RCC 7860 (cell line): ENCODE data around the gene SPIC.
"Not testable (repeated sequence)": the region's sequence is repeated elsewhere in the genome, so short reads cannot be mapped to it uniquely, and the experiment has no call there.

Source experiments
- DNase-seq: peaks from one replicate; pipeline ENCODE4 v3.0.0-alpha.2; 2015; ENCODE audit warnings: low spot score
- FAIRE-seq: peaks from 2 replicates; lab custom pipeline; 2012; peaks lifted over from hg19 to GRCh38; lab: Jason Lieb, UNC

The SPIC gene

DNA sequence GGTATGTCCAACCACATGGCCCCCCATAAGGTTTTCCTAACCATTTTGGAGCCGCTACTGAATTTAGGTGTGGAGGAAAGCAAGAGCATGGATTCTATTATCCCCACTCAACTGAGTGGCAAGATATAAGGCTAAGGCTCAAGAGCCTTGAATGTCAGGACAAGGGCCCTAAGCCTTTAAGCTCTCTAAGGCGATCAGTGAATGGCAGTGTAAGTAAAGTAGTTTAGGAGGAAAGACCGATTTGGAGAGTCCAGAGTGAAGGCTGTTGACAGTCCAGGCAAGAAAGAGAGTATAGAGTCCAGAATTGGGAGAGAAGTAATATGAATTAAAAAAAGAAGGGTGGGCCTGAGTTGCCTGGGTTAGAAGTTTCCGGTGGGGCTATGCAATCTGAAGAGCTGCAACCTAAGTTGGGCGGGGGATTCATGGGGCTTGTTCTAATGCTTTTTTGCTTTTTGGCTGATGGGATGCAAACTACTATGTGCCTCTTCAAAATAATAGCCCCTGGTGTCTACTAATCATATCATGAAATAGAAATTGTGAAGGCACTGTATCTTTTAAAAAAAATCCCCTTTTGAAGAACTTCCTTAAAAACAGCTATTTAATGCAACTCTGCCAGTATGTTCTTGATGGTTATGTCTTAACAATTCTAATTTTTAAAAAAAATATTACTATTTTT lies at the start of gene SPIC:
Gene SPIC (plus strand): TSS at position 626 of the 676 bp plus-strand sequence. CDS start 1,569 bp downstream, outside the sequence.
- FAIRE-seq (no peak), DNase-seq (no peak)

DNA sequence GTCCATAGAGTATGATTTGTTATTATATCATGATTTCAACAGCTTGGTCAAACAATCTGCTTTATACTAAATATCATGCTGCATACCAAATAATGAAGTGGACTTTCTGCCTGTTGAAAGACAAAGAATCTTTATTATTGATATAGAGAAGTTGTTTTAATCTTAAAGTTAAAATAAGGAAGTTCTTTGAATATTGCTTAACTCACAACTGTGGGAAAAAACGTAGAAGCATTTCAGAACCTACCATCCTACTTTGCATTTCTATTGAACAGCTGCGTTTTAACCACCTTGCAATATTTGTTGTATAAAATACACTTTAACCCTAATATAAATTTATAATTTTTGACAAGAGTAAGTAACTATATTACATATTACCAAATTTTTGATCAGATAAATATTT lies 44.7 kb upstream of the SPIC start:
- no peak for DNase-seq
- no peak for FAIRE-seq

DNA sequence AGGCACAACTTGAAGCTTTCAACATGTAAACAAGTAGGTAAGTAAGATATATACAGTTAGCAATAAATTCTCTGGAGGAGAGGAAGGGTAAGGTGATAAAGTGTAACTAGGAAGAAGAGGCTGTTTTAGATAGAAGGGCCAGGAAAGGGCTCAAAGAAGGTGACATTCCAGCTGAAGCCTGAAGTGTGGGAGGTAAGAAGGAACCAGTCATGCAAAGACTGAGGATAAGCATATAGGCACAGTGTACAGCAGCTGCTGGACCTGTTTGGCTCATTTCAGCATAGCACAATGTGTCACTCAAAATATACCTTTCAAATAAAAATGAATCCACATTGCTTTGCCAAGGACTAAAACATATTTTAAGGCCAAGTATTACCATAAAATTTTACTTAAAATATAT lies 39.0 kb upstream of the SPIC start:
- FAIRE-seq (no peak), DNase-seq (no peak)

DNA sequence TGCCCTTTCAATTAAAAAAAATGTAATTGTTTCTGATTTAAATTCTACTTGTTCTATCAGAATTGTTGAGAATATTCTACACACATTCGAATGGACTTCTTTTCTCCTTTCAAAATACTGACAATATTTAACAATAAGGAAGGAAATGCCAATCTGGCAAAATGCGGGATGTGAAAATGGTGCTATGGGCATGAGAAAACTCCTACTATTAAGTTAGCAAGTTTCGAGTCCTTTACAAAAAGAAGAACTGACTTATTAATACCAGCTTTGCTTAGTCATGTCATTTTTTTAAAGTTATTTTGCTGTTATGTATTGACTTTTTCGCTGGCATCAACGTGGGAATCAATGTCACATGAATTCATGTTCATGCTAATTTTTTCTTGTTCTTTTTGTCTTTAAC lies 35.9 kb upstream of the SPIC start:
- no peak for FAIRE-seq
- DNase-seq, result no peak

DNA sequence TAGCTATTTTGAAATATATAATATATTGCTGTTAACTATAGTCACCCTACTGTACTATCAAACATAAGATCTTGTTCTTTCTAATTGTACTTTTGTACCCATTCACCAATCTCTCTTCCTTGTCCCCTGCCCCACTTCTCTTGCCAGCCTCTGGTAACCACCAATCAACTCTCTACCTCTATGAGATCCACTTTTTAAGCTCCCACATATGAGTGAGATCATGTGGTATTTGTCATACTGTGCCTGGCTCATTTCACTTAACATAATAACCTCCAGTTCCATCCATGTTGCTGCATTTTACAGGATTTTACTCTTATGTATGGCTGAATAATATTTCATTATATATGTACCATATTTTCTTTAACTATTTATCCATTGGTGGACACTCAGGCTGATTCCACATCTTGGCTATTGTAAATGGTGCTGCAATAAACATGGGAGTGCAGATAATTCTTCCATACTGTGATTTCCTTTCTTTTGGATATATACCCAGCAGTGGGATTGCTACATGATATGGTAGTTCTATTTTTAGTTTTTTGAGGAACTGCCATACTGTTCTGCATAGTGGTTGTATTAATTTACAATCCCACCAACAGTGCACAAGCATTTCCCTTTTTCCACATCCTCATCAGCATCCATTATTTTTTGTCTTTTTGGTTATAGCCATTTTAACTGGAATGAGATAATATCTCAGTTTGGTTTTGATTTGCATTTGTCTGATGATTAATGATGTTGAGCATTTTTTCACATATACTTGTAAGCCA lies 33.5 kb upstream of the SPIC start:
- DNase-seq (no peak), FAIRE-seq (no peak)

DNA sequence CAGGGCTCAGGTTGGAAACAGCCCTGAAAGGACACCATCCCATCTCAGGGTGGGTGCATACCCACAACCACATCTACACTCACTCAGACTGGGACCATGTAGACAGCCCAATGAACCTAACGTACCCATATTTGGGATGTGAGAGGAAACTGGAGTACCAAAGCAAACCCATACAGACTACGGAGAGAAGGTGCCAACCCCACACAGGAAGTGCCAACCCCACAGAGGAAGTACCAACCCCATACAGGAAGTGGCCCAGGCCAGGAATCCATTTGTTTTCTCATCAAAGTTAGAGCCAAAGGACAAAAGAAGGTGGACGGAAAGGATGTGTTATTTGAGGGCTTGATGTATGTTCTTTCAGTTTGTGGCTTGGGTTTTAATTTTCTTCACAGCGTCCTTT lies 19.5 kb upstream of the SPIC start:
- DNase-seq (no peak), FAIRE-seq (no peak)

DNA sequence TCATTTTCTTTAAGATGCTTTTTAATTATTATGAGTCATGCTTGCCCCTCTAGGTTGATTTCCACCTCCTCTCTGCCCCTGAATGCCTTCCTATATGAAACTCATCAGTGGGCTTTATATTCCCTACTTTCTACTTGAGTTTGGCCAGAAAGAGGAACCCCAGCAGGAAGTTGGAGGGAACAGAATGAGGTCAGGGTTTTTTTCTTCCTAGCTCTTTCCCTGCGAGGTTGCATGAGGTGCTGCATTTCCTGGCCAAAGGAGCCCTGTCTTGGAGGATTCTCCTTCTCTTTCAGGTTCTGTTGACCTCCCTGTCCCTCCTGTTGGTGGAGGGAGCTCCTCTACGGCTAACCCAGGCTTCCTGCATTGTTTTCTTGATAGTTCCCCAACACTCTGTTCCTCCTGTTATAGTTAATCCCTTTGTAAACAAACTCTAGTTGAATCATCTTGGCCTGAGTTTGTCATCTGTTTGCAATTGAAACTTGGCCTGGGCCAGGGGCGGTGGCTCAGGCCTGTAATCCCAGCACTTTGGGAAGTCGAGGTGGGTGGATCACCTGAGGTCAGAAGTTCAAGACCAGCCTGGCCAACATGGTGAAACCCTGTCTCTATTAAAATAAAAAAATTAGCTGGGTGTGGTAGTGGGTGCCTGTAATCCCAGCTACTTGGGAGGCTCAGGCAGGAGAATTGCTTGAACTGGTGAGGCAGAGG lies 15.3 kb upstream of the SPIC start:
- DNase-seq, result no peak
- no peak for FAIRE-seq

DNA sequence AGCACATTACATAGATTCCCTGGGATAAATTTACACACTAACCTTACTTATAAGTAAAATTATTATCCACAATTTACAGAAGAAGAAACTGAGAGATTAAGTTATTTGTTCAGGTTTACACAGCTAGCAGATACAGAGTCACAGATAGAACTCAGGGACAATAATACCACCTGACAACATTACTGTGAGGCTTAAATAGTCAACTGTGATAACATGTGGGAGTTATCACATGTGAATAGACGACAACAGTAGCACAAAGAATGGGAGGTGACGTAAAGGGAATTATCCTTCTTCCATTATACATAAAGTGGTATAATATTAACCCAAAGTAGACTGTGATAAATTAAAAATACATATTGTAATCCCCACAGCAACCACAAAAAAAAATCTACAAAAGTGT lies 6.2 kb upstream of the SPIC start:
- no peak for DNase-seq
- no peak for FAIRE-seq

DNA sequence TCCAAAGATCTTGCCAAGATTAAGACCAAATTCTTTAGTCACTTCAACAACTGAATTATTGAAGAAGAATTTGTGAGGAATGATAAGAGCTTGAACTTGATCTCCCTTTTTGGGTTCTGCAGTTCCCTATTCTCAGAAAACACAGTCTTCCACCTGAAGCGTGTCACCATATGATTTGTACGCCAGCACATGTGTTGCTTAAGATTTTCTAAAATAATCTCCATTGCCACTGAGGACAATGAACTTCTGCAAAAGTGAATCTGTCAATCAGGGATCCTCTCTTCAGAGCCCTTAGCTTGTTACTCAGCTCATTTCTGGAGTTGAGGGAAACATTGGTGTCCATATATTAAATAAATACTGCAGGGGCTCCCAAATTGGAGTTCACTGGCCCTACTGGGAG lies 4.2 kb upstream of the SPIC start:
- DNase-seq (no peak), FAIRE-seq (no peak)

DNA sequence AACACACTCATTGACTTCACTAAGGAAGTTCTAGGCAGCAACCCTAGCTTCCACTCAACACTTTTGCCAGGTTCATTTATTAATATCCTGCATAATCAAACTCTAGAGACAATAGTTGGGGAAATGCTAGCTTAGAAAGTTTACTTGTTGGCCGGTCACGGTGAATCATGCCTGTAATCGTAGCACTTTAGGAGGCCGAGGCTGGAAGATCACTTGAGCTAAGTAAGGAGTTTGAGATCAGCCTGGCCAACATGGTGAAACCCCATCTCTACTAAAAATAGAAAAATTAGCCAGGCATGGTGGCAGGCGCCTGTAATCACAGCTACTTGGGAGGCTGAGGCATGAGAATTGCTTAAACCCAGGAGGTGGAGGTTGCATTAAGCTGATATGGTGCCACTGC lies 3.3 kb upstream of the SPIC start:
- not testable (repeated sequence) for FAIRE-seq, DNase-seq

DNA sequence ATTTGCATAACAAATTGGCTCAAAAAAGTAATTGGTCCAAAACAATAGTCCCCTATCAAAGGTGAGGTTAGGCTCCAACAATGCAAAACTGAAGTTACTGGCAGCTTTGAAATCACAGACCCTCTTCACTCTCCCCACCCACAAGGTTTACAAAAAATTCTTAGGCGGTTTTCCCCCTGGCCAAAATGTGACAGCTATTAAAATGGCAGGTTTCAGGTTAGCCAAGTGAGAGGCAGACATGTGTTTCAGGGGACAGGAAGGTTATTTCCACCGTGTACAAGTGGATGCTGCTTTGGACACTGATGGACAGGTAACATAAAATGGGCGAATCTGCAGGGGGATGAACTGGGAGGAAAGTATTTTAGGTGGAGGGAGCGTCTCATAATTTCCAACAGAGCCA lies 888 bp upstream of the SPIC start:
- FAIRE-seq, result no peak
- no peak for DNase-seq

DNA sequence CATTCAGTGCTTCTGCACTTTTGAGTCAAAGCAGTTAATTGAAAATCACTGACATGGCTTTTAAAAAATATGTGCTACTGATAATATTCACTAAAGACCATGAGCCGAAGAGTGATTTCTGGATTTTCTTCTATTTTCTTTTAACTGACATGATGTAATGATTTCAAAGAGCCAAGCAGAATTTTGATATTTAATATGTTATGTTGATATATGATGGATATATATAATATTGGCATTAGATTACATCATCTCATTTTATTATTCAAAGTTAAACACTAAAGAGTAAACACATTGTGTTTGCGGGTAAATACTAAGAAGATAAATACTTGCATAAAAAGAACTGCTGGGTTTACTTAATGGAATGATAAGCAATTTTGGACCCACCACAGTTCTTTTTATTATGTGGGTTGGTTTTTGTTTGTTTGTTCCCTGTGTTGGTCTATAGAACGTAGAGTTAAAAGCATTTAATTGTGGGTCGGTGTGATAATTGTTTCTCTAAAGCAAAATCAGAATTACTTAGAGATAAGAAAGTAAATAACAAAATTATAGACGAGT lies 692 bp downstream of the SPIC start:
- no peak for FAIRE-seq
- no peak for DNase-seq

DNA sequence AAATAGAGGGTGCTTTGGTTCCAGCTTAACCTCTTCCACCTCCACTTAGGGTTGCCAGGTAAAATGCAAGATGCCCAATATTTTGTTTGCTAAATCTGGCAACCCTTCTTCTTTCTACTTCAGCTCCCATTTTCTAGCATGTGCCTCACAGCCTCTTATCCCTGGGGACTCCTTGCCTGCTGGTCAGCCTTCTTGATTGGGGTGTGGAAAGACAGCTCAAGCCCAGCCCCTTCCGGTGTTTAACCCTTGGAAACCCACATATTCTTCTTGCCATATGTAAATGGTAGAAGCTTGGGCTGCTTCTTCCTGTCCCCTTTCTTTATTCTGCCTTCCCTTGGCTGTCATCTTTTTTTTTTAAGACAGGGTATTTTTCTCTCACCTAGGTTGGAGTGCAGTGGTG lies 5.7 kb downstream of the SPIC start:
- DNase-seq (no peak), FAIRE-seq (no peak)

DNA sequence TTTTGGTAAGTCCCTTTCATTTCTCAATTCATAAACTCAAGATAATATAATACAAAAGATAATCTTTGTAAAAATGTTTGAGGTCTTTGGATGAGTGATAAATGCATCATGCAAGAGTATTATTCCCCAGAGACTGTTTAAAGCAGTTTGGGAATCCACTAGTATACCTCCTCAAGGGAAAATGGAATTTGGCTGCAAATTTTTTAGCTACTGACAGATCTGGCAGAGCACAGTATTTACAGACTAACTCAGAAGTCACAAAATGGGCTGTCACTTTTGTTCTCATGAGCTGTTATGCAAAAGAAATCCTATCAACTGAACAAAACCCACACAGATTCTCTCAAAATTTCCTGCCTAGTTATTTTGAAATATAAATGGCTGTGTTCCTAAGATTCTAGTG lies 9.9 kb downstream of the SPIC start:
- DNase-seq (no peak), FAIRE-seq (no peak)

DNA sequence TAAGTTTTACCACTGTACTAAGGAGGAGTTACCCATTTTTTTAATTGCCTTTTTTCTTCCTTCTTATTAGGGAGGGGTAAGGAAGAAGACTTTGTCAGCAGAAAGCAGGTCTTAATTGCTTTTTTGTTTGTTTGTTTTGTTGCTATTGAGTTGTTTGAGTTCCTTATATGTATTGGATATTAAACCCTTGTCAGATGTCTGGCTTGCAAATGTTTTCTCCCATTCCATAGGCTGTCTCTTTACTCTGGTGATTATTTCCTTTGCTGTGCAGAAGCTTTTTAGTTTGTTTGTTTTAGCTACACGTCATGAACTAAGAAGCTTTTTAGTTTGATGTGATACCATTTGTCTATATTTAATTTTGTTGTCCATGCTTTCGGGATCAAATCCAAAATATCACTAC lies 13.3 kb downstream of the SPIC start:
- FAIRE-seq, result no peak
- DNase-seq, result no peak

DNA sequence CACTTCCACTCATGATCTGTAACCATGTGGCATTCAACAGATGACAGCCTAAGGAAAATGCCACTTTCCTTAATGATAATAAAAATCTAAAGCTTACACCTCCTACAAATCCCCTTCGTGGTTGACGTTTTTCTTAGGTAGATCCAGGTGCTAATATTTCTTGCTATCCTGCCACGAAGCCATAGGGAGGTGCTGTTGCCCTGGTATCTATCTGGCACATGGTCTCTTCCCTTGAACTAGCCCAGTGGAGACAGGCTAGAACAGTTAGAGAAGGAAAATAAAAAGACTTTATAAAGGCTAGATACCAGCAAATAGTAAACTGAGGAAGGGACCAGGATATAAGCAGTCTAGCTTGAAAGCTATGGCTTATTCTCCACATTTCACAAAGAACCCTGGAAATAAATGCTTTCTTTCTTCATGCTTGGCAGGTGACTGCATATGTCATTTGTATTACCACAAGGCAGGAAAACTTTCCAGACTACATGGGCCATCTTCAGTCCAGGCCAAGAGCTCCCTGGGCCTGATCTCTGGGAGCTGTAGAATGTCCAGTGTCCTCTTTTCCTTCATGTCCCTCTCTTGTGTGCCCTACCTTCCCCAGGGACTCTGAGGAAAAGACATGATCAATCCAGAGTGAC lies 15.3 kb downstream of the SPIC start:
- DNase-seq, result no peak
- FAIRE-seq, result no peak

DNA sequence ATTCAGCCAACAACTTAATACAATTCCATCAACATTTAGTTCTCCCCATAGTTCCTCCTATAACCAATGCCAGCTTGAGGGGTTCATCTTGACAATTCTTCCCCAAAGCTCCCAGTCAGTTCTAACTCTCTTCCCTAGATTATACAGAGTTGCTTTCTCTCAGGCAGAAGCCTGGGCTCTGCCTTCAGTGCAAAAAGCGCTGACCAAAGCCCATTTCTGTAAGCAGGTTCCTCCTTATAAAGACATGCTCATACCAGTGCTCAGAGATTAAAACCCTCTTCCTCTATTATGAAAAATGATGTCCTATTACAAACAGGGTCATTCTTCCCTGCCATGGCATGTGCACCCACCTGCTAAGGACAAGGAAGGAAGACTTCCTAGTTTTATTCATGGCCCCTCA lies 16.2 kb downstream of the SPIC start:
- FAIRE-seq (no peak), DNase-seq (no peak)

DNA sequence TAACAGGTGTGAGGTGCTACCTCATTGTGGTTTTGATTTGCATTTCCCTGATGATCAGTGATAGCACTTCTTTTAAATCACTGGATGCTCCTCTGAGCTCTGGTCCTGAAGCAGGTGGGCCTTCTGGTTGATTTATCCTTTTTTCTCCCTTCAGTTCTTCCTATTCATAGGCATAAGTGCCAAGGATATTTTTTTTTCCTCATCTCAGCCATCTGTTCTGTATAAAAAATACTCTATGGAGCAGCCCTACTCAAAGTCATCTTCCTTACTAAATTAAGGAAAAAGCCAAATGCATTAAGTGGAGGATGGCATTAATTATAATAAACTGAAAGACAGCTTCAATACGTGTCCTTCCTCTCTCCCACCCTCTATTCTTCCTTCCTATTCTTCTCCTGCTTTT lies 18.4 kb downstream of the SPIC start:
- FAIRE-seq (no peak), DNase-seq (no peak)

DNA sequence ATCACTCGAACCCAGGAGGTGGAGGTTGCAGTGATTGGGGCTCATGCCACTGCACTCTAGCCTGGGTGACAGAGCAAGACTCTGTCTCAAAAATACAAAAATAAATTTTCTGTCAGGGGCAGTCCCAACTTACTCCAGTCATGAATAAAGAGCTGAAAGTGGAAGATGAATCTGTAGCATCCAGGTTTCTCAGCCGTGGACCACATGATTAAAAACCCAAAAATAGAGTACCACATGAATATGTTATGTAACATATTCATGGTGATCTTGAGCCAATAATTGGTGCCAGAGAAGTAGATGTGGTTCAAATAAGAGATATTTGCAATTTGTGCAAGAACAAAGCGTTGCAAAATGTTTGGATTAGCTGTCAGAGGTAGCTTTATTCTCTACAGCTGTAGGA lies 23.1 kb downstream of the SPIC start:
- DNase-seq (no peak), FAIRE-seq (no peak)

DNA sequence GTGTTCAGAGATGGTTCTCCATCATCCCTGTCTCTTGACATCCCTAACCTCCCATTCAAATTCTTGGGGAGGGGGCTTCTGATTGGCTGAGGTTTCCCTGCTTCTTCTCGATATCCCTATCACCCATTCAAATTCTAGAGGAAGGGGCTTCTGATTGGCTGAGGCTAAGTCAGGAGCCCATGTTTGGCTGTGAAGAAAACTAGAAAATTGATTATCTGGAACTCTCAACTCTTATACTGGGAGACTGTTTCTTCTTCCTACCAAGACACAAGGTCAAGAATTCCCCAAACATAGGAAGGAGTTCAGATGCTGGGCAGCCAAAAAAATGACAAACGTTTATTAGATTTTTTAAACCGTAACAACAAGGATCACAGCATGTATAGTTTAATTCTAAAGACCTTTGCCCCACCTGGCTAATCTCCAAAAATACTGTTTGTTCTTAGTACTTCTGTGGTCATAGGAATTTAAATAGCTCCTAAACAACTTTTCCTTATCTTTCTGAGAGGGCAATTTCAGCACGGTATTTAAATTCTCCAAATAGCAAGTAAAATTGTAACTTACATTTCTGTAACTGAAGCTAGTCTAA lies 26.4 kb downstream of the SPIC start:
- FAIRE-seq (no peak), DNase-seq (no peak)

DNA sequence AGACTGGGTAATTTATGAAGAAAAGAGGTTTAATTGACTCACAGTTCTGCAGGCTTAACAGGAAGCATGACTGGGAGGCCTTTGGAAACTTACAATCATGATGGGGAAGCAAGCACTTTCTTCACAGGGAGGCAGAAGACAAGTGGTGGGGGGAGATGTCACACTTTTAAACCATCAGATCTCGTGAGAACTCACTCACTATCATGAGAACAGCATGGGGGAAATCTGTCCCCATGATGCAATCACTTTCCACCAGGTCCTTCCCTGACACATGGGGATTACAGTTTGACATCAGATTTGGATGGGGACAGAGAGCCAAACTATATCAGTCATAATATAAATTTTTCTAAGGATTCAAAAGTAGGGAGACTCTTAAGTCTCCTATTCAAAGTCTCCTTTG lies 46.0 kb downstream of the SPIC start:
- DNase-seq (no peak), FAIRE-seq (no peak)
